NB4 (cell line): Measurements from ENCODE around the gene ZNF30.

ENCODE experiments used
- CTCF ChIP-seq: IDR thresholded peaks from one replicate; pipeline ENCODE4 v1.5.1; 2012; ENCODE audit warnings: low read depth, low read length
- MAX ChIP-seq: IDR thresholded peaks from 2 replicates; pipeline ENCODE4 v1.6.1; 2011; ENCODE audit warnings: low read depth, low read length
- POLR2A ChIP-seq: IDR thresholded peaks from 2 replicates; pipeline ENCODE4 v1.6.1; 2011; ENCODE audit warnings: mild to moderate bottlenecking; ENCODE audit not compliant: insufficient read length; ENCODE audit errors: extremely low read depth

- TF ChIP-seq CTCF (no peak), POLR2A (no peak), MAX (no peak)
These were observed 64.0 kb downstream of the ZNF30 start for GRCh38 chr19:34990578-34991192.
